ENCODE data around the gene SERPINC1. TPM values are rescaled to one million over a fixed set of nuclear protein-coding genes. Genes with fewer than 3 reads are reported as not detected.

Gene SERPINC1
- total and polyA plus RNA-seq, 10 of the 15 experiments (the other 5 are each of a cell fraction or from before 2014, with no cell fraction given) = 0.11 to 0.44 TPM; not detected in 8

DNA sequence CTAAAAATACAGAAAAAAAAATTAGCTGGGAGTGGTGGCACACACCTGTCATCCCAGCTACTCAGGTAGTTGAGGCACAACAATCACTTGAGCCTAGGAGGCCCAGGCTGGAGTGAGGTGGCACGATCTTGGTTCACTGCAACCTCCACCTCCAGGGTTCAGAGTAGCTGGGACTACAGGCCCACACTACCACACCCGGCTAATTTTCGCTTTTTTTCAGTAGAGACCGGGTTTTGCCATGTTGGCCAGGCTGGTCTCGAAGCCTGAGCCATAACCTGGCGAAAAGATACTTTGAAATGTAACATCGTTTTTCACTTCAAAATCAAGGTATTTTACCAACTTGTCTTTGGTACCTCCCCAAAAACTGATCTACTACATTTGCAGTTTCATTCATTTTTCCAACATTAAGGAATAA lies 55.4 kb downstream of the SERPINC1 start:
- in situ Hi-C loops (cut with MboI) (no loop called here), intact Hi-C loops (cut with micrococcal nuclease; ENCODE audit: unreplicated experiment) (loop anchor here (10.0 kb wide), 2 partner anchors 143 to 353 kb away; no protein-coding TSS in a partner anchor)
- no peaks in the 10 kb centered on the region for H3K9me3 ChIP-seq (replicated peaks; ENCODE audit: control insufficient read depth, insufficient read depth, low read length)
- no peak for TF ChIP-seq LARP7 (IDR thresholded peaks at IDR 0.05)
- TF ChIP-seq POLR2A (IDR thresholded peaks at IDR 0.05; ENCODE audit: low read depth, low read length) = peak; percentile 33; the same call in 1 of the 2 replicates
- TF ChIP-seq POLR2AphosphoS5 (IDR thresholded peaks at IDR 0.05; ENCODE audit: low read length) = 0 out of 2 replicates have a peak, but pooled peaks have one; percentile 19
- TF ChIP-seq SUZ12 (IDR thresholded peaks at IDR 0.05; ENCODE audit: unreplicated experiment) = no peak
- TF ChIP-seq DPF2 (IDR thresholded peaks at IDR 0.05) = no peak
- 0 out of 2 replicates have a peak, but pooled peaks have one; percentile 15 for TF ChIP-seq TCF3 (IDR thresholded peaks at IDR 0.05; ENCODE audit: borderline replicate concordance, insufficient read depth, low read depth, low read length)
- TF ChIP-seq, protein P1, sequence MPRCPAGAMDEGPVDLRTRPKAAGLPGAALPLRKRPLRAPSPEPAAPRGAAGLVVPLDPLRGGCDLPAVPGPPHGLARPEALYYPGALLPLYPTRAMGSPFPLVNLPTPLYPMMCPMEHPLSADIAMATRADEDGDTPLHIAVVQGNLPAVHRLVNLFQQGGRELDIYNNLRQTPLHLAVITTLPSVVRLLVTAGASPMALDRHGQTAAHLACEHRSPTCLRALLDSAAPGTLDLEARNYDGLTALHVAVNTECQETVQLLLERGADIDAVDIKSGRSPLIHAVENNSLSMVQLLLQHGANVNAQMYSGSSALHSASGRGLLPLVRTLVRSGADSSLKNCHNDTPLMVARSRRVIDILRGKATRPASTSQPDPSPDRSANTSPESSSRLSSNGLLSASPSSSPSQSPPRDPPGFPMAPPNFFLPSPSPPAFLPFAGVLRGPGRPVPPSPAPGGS (IDR thresholded peaks at IDR 0.05; ENCODE audit: borderline replicate concordance, insufficient read depth, low read depth, low read length, poor library complexity, severe bottlenecking) = peak; percentile 42
- TF ChIP-seq BMI1 (IDR thresholded peaks at IDR 0.05; ENCODE audit: borderline replicate concordance) = 0 out of 2 replicates have a peak, but pooled peaks have one; percentile 8
- 0 out of 2 replicates have a peak, but pooled peaks have one; percentile 3 for TF ChIP-seq CBFB (IDR thresholded peaks at IDR 0.05; ENCODE audit: low read depth)
- TF ChIP-seq SMAD5 (IDR thresholded peaks at IDR 0.05; ENCODE audit: low read depth) = 0 out of 2 replicates have a peak, but pooled peaks have one; percentile 46
- TF ChIP-seq HDGF (IDR thresholded peaks at IDR 0.05) = no peak
- no peak for TF ChIP-seq ZZZ3 (IDR thresholded peaks at IDR 0.05; ENCODE audit: control insufficient read depth, insufficient read length, low read depth)
- H3K79me2 ChIP-seq (ENCODE audit: control insufficient read depth, insufficient read depth, low read length) = peaks cover 27% of the 10 kb centered on the region
- ChIA-PET CTCF (interaction anchor here (0.7 kb wide), 1 partner anchor 432 kb away, joined by 3 read pairs; no protein-coding TSS in a partner anchor), POLR2A (interaction anchor here (0.7 kb wide), 1 partner anchor 17 kb away, joined by 3 read pairs; no protein-coding TSS in a partner anchor), SMC1A (ENCODE audit: uncharacterized antibody, unreplicated experiment) (interaction anchor here (1.4 to 2.2 kb wide), 2 partner anchors 15 to 1036 kb away, joined by 4 to 5 read pairs; no protein-coding TSS in a partner anchor), RAD21 (ENCODE audit: unreplicated experiment) (no interaction called here)
- H3K4me1 ChIP-seq (ENCODE audit: control insufficient read depth, insufficient read depth, low read length) = peaks cover 4% of the 10 kb centered on the region; the same call in 1 of the 2 replicates
- DNase-seq (ENCODE audit: low read depth, low spot score) (no peak), FAIRE-seq (no peak), ATAC-seq (peak; percentile 21)
- H3K27me3 ChIP-seq (replicated peaks in 1 of 2; ENCODE audit: control insufficient read depth in 2 of 2, insufficient read depth in 2 of 2, low read length in 1 of 2) = no peaks in the 10 kb centered on the region
- H4K20me1 ChIP-seq (ENCODE audit: control insufficient read depth, insufficient read depth) = no peaks in the 10 kb centered on the region
- H3K4me3 ChIP-seq = no peak overlapping the region
- H3K36me3 ChIP-seq (ENCODE audit: control insufficient read depth in 2 of 2, insufficient read depth in 2 of 2, low read length in 1 of 2) = peaks cover 4 to 35% of the 10 kb centered on the region in 2 experiments
- no peak overlapping the region for H3K27ac ChIP-seq (ENCODE audit: control insufficient read depth, insufficient read depth)
- WGBS (ENCODE audit: insufficient coverage, insufficient replicate concordance, low lambda C conversion rate, missing lambda C conversion rate) = 80% methylated on average over 7 of the region's 7 CpGs
- H2AFZ ChIP-seq (ENCODE audit: control insufficient read depth, low read depth, low read length) = no peak overlapping the region
- no peak overlapping the region for H3K9ac ChIP-seq (ENCODE audit: control insufficient read depth, insufficient read depth, low read length)
- H3K4me2 ChIP-seq (ENCODE audit: control insufficient read depth, insufficient read depth) = no peak overlapping the region
- BruUV-seq (replicated peaks) = no TSS peak

Data from GM12878 (cell line).